ENCODE measurements around the gene TAS2R1. TPM values are rescaled to one million over a fixed set of nuclear protein-coding genes. Genes with fewer than 3 reads are reported as not detected.

Gene TAS2R1
- total and polyA plus RNA-seq, 2 donors (not counting 1 experiment from before 2014, with no cell fraction given): not detected

- Histone ChIP-seq H3K36me3 (replicated peaks in 1 of 2; ENCODE audit: control extremely low read depth in 1 of 2, control insufficient read depth in 1 of 2, extremely low read depth in 1 of 2, insufficient read depth in 2 of 2, low read length in 1 of 2) (no peaks in the 10 kb centered on the region), H3K79me2 (ENCODE audit: control insufficient read depth, insufficient read depth, low read length) (no peaks in the 10 kb centered on the region), H3K27ac (ENCODE audit: low read length in 2 of 2) (no peak overlapping the region), H3K9me3 (ENCODE audit: control extremely low read depth in 1 of 3, control insufficient read depth in 2 of 3, insufficient read depth in 1 of 3, low read length in 2 of 3) (peaks cover 0 to 7% (median 3%) of the 10 kb centered on the region in 3 donors), H3K4me2 (replicated peaks; ENCODE audit: low read depth, low read length, poor library complexity, severe bottlenecking) (no peak overlapping the region), H3K4me3 (ENCODE audit: control extremely low read depth in 1 of 5, extremely low read depth in 1 of 5, insufficient read depth in 1 of 5, low read depth in 2 of 5, low read length in 4 of 5) (no peak overlapping the region), H3K9ac (ENCODE audit: low read length) (no peak overlapping the region), H3K27me3 (replicated peaks in 1 of 4; ENCODE audit: control extremely low read depth in 1 of 4, control insufficient read depth in 3 of 4, insufficient read depth in 4 of 4, low read length in 3 of 4) (no peaks in the 10 kb centered on the region), H4K20me1 (ENCODE audit: control insufficient read depth, insufficient read depth, low read length, poor library complexity, severe bottlenecking) (no peaks in the 10 kb centered on the region), H2AFZ (ENCODE audit: insufficient read depth, low read depth, low read length, poor library complexity, severe bottlenecking) (no peak overlapping the region), H3K4me1 (ENCODE audit: control insufficient read depth in 2 of 2, insufficient read depth in 2 of 2, low read length in 2 of 2) (no peaks in the 10 kb centered on the region)
- 85% methylated on average over 2 of the region's 2 CpGs for WGBS (ENCODE audit: insufficient coverage)
- ChIA-PET CTCF (no interaction called here), POLR2A (no interaction called here)
- H3K4me3 Mint-ChIP-seq: no peak overlapping the region
- DNase-seq: no peak
- no peaks in the 10 kb centered on the region for H3K27me3 Mint-ChIP-seq
- peaks cover 2% of the 10 kb centered on the region for H3K9me3 Mint-ChIP-seq (ENCODE audit: insufficient read depth)
- intact Hi-C loops (cut with micrococcal nuclease): no loop called here
- no peak overlapping the region for H3K27ac Mint-ChIP-seq
- no peak for ATAC-seq (ENCODE audit: low read depth)
- no peaks in the 10 kb centered on the region for H3K4me1 Mint-ChIP-seq
- TF ChIP-seq EZH2 (IDR thresholded peaks at IDR 0.05; ENCODE audit: borderline replicate concordance, insufficient read depth, low read depth, low read length, poor library complexity, severe bottlenecking): no peak
- TF ChIP-seq, protein P1, sequence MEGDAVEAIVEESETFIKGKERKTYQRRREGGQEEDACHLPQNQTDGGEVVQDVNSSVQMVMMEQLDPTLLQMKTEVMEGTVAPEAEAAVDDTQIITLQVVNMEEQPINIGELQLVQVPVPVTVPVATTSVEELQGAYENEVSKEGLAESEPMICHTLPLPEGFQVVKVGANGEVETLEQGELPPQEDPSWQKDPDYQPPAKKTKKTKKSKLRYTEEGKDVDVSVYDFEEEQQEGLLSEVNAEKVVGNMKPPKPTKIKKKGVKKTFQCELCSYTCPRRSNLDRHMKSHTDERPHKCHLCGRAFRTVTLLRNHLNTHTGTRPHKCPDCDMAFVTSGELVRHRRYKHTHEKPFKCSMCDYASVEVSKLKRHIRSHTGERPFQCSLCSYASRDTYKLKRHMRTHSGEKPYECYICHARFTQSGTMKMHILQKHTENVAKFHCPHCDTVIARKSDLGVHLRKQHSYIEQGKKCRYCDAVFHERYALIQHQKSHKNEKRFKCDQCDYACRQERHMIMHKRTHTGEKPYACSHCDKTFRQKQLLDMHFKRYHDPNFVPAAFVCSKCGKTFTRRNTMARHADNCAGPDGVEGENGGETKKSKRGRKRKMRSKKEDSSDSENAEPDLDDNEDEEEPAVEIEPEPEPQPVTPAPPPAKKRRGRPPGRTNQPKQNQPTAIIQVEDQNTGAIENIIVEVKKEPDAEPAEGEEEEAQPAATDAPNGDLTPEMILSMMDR (IDR thresholded peaks at IDR 0.05): no peak
Measured at GRCh38 chr5:9642621-9643020, 12.5 kb upstream of the TAS2R1 start.

GRCh38 chr5:9641806-9642355 is 11.7 kb upstream of the TAS2R1 start:
- Mint-ChIP-seq H3K27me3 (no peaks in the 10 kb centered on the region), H3K9me3 (ENCODE audit: insufficient read depth) (peaks cover 4% of the 10 kb centered on the region), H3K4me1 (no peaks in the 10 kb centered on the region), H3K27ac (no peak overlapping the region), H3K4me3 (no peak overlapping the region)
- peaks cover 0 to 8% (median 7%) of the 10 kb centered on the region in 3 donors for H3K9me3 ChIP-seq (ENCODE audit: control extremely low read depth in 1 of 3, control insufficient read depth in 2 of 3, insufficient read depth in 1 of 3, low read length in 2 of 3)
- no peaks in the 10 kb centered on the region for H4K20me1 ChIP-seq (ENCODE audit: control insufficient read depth, insufficient read depth, low read length, poor library complexity, severe bottlenecking)
- H3K9ac ChIP-seq (ENCODE audit: low read length): no peak overlapping the region
- H3K36me3 ChIP-seq (replicated peaks in 1 of 2; ENCODE audit: control extremely low read depth in 1 of 2, control insufficient read depth in 1 of 2, extremely low read depth in 1 of 2, insufficient read depth in 2 of 2, low read length in 1 of 2): no peaks in the 10 kb centered on the region
- DNase-seq (no peak), ATAC-seq (ENCODE audit: low read depth) (no peak)
- H3K27me3 ChIP-seq (replicated peaks in 1 of 4; ENCODE audit: control extremely low read depth in 1 of 4, control insufficient read depth in 3 of 4, insufficient read depth in 4 of 4, low read length in 3 of 4): no peaks in the 10 kb centered on the region
- H2AFZ ChIP-seq (ENCODE audit: insufficient read depth, low read depth, low read length, poor library complexity, severe bottlenecking): no peak overlapping the region
- H3K4me3 ChIP-seq (ENCODE audit: control extremely low read depth in 1 of 5, extremely low read depth in 1 of 5, insufficient read depth in 1 of 5, low read depth in 2 of 5, low read length in 4 of 5): no peak overlapping the region
- intact Hi-C loops (cut with micrococcal nuclease): no loop called here
- no peaks in the 10 kb centered on the region for H3K79me2 ChIP-seq (ENCODE audit: control insufficient read depth, insufficient read depth, low read length)
- TF ChIP-seq, protein P1 (IDR thresholded peaks at IDR 0.05): no peak
- no peak for TF ChIP-seq EZH2 (IDR thresholded peaks at IDR 0.05; ENCODE audit: borderline replicate concordance, insufficient read depth, low read depth, low read length, poor library complexity, severe bottlenecking)
- ChIA-PET POLR2A (no interaction called here), CTCF (no interaction called here)
- no peaks in the 10 kb centered on the region for H3K4me1 ChIP-seq (ENCODE audit: control insufficient read depth in 2 of 2, insufficient read depth in 2 of 2, low read length in 2 of 2)
- no peak overlapping the region for H3K4me2 ChIP-seq (replicated peaks; ENCODE audit: low read depth, low read length, poor library complexity, severe bottlenecking)
- H3K27ac ChIP-seq (ENCODE audit: low read length in 2 of 2): no peak overlapping the region
- 73% methylated on average over 2 of the region's 7 CpGs for WGBS (ENCODE audit: insufficient coverage)
